B cell (primary cell): ENCODE measurements around the gene BTF3.

Source experiments
- CTCF ChIP-seq: fragments of 200-600 bp; IDR thresholded peaks from one replicate; pipeline ENCODE4 v1.8.0; 2022; ENCODE audit warnings: antibody characterized with exemption, mild to moderate bottlenecking
- EZH2 ChIP-seq: IDR thresholded peaks from 2 replicates; pipeline ENCODE4 v1.6.1; 2012; ENCODE audit warnings: borderline replicate concordance, low read depth, mild to moderate bottlenecking, moderate library complexity, low read length; ENCODE audit not compliant: insufficient read depth, poor library complexity, severe bottlenecking

DNA sequence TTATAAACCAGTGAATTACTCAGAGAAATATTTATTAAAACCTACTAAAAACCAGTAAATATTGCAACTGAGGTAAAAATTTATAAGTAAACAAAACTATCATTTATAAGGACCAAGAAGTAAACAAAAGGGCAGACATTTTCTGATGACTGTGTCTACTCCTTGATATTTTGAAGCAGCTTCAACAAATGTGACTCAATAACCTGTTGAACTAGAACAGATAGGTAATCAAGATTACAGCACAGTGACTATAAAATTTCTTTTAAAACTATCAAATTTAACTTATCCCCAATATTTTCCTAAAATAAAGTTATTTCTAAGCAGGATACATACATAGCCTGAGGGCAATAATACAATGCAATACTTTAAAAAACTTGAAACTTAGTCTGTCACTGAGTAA lies 54.4 kb downstream of the BTF3 start:
- no peak for TF ChIP-seq EZH2
- no peak for TF ChIP-seq CTCF
